IgD-negative memory B cell (primary cell): ENCODE results near the gene DLAT. TPM values are rescaled to one million over a fixed set of nuclear protein-coding genes. Genes with fewer than 3 reads are reported as not detected.
"Not testable (repeated sequence)": the region's sequence is repeated elsewhere in the genome, so short reads cannot be mapped to it uniquely, and the experiment has no call there.

ENCODE experiments used
- H3K27ac Mint-ChIP-seq, 3 donors: one replicate each; pipeline ENCODE4 v1.8.0; 2020 to 2022; ENCODE audit warnings: mild to moderate bottlenecking in 3 of 3, mixed read lengths in 3 of 3, moderate library complexity in 1 of 3
- H3K27me3 Mint-ChIP-seq: one replicate; pipeline ENCODE4 v1.8.0; 2021; ENCODE audit warnings: mixed read lengths
- H3K36me3 Mint-ChIP-seq: one replicate; pipeline ENCODE4 v1.8.0; 2020; ENCODE audit warnings: mild to moderate bottlenecking, mixed read lengths
- H3K4me1 Mint-ChIP-seq, 3 donors: one replicate each; pipeline ENCODE4 v1.8.0; 2020 to 2022; ENCODE audit warnings: mixed read lengths in 3 of 3, mild to moderate bottlenecking in 1 of 3
- H3K4me3 Mint-ChIP-seq, 4 donors: one replicate each; pipeline ENCODE4 v1.8.0; 2020 to 2022; ENCODE audit warnings: mild to moderate bottlenecking in 4 of 4, mixed read lengths in 4 of 4, moderate library complexity in 3 of 4
- H3K9me3 Mint-ChIP-seq, 3 donors: one replicate each; pipeline ENCODE4 v1.8.0; 2020 to 2021; ENCODE audit warnings: mixed read lengths in 3 of 3, mild to moderate bottlenecking in 1 of 3
- polyA plus RNA-seq: library from polyadenylated mRNA; unstranded; fragments of 300-500 nt; fragmentation: Illumina TruSeq; gene quantifications from one replicate; pipeline ENCODE4 v1.2.3, GENCODE V29; 2021

The DLAT gene
- polyA plus RNA-seq, 1 donor from 2014 or later = 27.8 TPM

GRCh38 chr11:112023104-112023503 is 2.1 kb upstream of the DLAT start:
- Mint-ChIP-seq H3K27me3 (no peaks in the 10 kb centered on the region), H3K9me3 (no peaks in the 10 kb centered on the region), H3K27ac (peak overlapping the region in 2 of 3 donors; percentile 54 to 90), H3K4me3 (peak overlapping the region in 3 of 4 donors; percentile 69 to 84 (median 81)), H3K36me3 (no peaks in the 10 kb centered on the region), H3K4me1 (peaks cover 10 to 26% (median 24%) of the 10 kb centered on the region in 3 donors)

- no peaks in the 10 kb centered on the region for H3K9me3 Mint-ChIP-seq
- peaks cover 13 to 35% (median 17%) of the 10 kb centered on the region in 3 donors for H3K4me1 Mint-ChIP-seq
- H3K36me3 Mint-ChIP-seq = no peaks in the 10 kb centered on the region
- H3K27ac Mint-ChIP-seq = peak overlapping the region; percentile 90 to 98 (median 97)
- peak overlapping the region; percentile 99 to 100 (median 100) for H3K4me3 Mint-ChIP-seq
- H3K27me3 Mint-ChIP-seq = no peaks in the 10 kb centered on the region
Measured at GRCh38 chr11:112024178-112024772, 933 bp upstream of the DLAT start.

GRCh38 chr11:112025707-112026106 is 499 bp downstream of the DLAT start:
- Mint-ChIP-seq H3K4me3 (peak overlapping the region; percentile 99 to 100 (median 100)), H3K36me3 (peaks cover 2% of the 10 kb centered on the region), H3K4me1 (peaks cover 13 to 35% (median 17%) of the 10 kb centered on the region in 3 donors), H3K27ac (peak overlapping the region; percentile 90 to 98 (median 97)), H3K9me3 (no peaks in the 10 kb centered on the region), H3K27me3 (no peaks in the 10 kb centered on the region)

- peaks cover 13 to 35% (median 17%) of the 10 kb centered on the region in 3 donors for H3K4me1 Mint-ChIP-seq
- not testable (repeated sequence) for H3K27ac Mint-ChIP-seq, H3K36me3 Mint-ChIP-seq, H3K4me3 Mint-ChIP-seq, H3K9me3 Mint-ChIP-seq, H3K27me3 Mint-ChIP-seq
Measured at GRCh38 chr11:112026784-112027410, 1.7 kb downstream of the DLAT start.

- Mint-ChIP-seq H3K4me3 (peak overlapping the region in 1 of 4 donors; percentile 83), H3K27me3 (no peaks in the 10 kb centered on the region), H3K9me3 (no peaks in the 10 kb centered on the region), H3K4me1 (peaks cover 6 to 24% (median 9%) of the 10 kb centered on the region in 3 donors), H3K27ac (peak overlapping the region in 1 of 3 donors; percentile 71), H3K36me3 (peaks cover 4% of the 10 kb centered on the region)
Measured at GRCh38 chr11:112029460-112029859, 4.3 kb downstream of the DLAT start.

GRCh38 chr11:112033902-112034301 is 8.7 kb downstream of the DLAT start:
- Mint-ChIP-seq H3K36me3 (peaks cover 4% of the 10 kb centered on the region), H3K4me3 (no peak overlapping the region), H3K4me1 (peaks cover 0 to 3% (median 0%) of the 10 kb centered on the region in 3 donors), H3K27me3 (no peaks in the 10 kb centered on the region), H3K9me3 (no peaks in the 10 kb centered on the region), H3K27ac (no peak overlapping the region)

GRCh38 chr11:112037527-112037926 is 12.3 kb downstream of the DLAT start:
- H3K4me3 Mint-ChIP-seq = no peak overlapping the region
- H3K27ac Mint-ChIP-seq = no peak overlapping the region
- H3K4me1 Mint-ChIP-seq = no peaks in the 10 kb centered on the region
- H3K36me3 Mint-ChIP-seq = peaks cover 2% of the 10 kb centered on the region
- H3K27me3 Mint-ChIP-seq = no peaks in the 10 kb centered on the region
- H3K9me3 Mint-ChIP-seq = no peaks in the 10 kb centered on the region

GRCh38 chr11:112042161-112042960 is 17.2 kb downstream of the DLAT start:
- Mint-ChIP-seq H3K27ac (peak overlapping the region in 1 of 3 donors; percentile 7), H3K36me3 (peaks cover 7% of the 10 kb centered on the region), H3K4me3 (no peak overlapping the region), H3K9me3 (no peaks in the 10 kb centered on the region), H3K27me3 (no peaks in the 10 kb centered on the region), H3K4me1 (peaks cover 0 to 3% (median 2%) of the 10 kb centered on the region in 3 donors)

- Mint-ChIP-seq H3K4me3 (no peak overlapping the region), H3K27me3 (no peaks in the 10 kb centered on the region), H3K9me3 (no peaks in the 10 kb centered on the region), H3K36me3 (peaks cover 8% of the 10 kb centered on the region), H3K27ac (no peak overlapping the region), H3K4me1 (peaks cover 1 to 6% (median 4%) of the 10 kb centered on the region in 3 donors)
Measured at GRCh38 chr11:112042961-112043304, 17.7 kb downstream of the DLAT start.

- Mint-ChIP-seq H3K4me1 (peaks cover 17 to 22% (median 19%) of the 10 kb centered on the region in 3 donors), H3K27me3 (no peaks in the 10 kb centered on the region), H3K36me3 (peaks cover 9% of the 10 kb centered on the region), H3K9me3 (no peaks in the 10 kb centered on the region), H3K27ac (peak overlapping the region in 1 of 3 donors; percentile 39), H3K4me3 (no peak overlapping the region)
Measured at GRCh38 chr11:112044961-112045360, 19.8 kb downstream of the DLAT start.

GRCh38 chr11:112046647-112047046 is 21.4 kb downstream of the DLAT start:
- not testable (repeated sequence) for H3K9me3 Mint-ChIP-seq, H3K27me3 Mint-ChIP-seq, H3K4me3 Mint-ChIP-seq
- Mint-ChIP-seq H3K4me1 (peaks cover 29 to 38% (median 35%) of the 10 kb centered on the region in 3 donors), H3K36me3 (peaks cover 10% of the 10 kb centered on the region), H3K27ac (peak overlapping the region in 2 of 3 donors; percentile 32 to 85)

- Mint-ChIP-seq H3K4me1 (peaks cover 35 to 46% (median 41%) of the 10 kb centered on the region in 3 donors), H3K27ac (peak overlapping the region; percentile 59 to 93 (median 65)), H3K4me3 (peak overlapping the region; percentile 6 to 81 (median 34)), H3K36me3 (peaks cover 10% of the 10 kb centered on the region)
- H3K27me3 Mint-ChIP-seq, H3K9me3 Mint-ChIP-seq: not testable (repeated sequence)
Measured at GRCh38 chr11:112048256-112048655, 23.0 kb downstream of the DLAT start.

- Mint-ChIP-seq H3K4me3 (peak overlapping the region in 2 of 4 donors; percentile 20 to 49), H3K27ac (no peak overlapping the region), H3K27me3 (no peaks in the 10 kb centered on the region), H3K36me3 (peaks cover 10% of the 10 kb centered on the region), H3K4me1 (peaks cover 35 to 46% (median 41%) of the 10 kb centered on the region in 3 donors), H3K9me3 (no peaks in the 10 kb centered on the region)
Measured at GRCh38 chr11:112049777-112050176, 24.6 kb downstream of the DLAT start.

- Mint-ChIP-seq H3K9me3 (no peaks in the 10 kb centered on the region), H3K4me1 (peaks cover 35 to 46% (median 41%) of the 10 kb centered on the region in 3 donors), H3K4me3 (peak overlapping the region in 3 of 4 donors; percentile 15 to 63 (median 31)), H3K36me3 (peaks cover 10% of the 10 kb centered on the region), H3K27me3 (no peaks in the 10 kb centered on the region), H3K27ac (peak overlapping the region; percentile 44 to 85 (median 71))
Measured at GRCh38 chr11:112050721-112051120, 25.5 kb downstream of the DLAT start.

- peaks cover 35 to 45% (median 41%) of the 10 kb centered on the region in 3 donors for H3K4me1 Mint-ChIP-seq
- no peaks in the 10 kb centered on the region for H3K9me3 Mint-ChIP-seq
- H3K27ac Mint-ChIP-seq = peak overlapping the region in 2 of 3 donors; percentile 44 to 53
- no peaks in the 10 kb centered on the region for H3K27me3 Mint-ChIP-seq
- H3K36me3 Mint-ChIP-seq = peaks cover 7% of the 10 kb centered on the region
- H3K4me3 Mint-ChIP-seq = peak overlapping the region in 3 of 4 donors; percentile 13 to 80 (median 21)
Measured at GRCh38 chr11:112051768-112052167, 26.6 kb downstream of the DLAT start.
